Measurements from ENCODE around the gene TCF25. TPM values are rescaled to one million over a fixed set of nuclear protein-coding genes. Genes with fewer than 3 reads are reported as not detected.
"Not testable (repeated sequence)": the region's sequence is repeated elsewhere in the genome, so short reads cannot be mapped to it uniquely, and the experiment has no call there.

TCF25 gene
- total RNA-seq: 155 and 178 TPM in 2 replicates

- DNase-seq (ENCODE audit: low read depth): peak; percentile 49
Measured at GRCh38 chr16:89873109-89873971, at the start of gene TCF25. TCF25 (plus strand) TSS chr16:89873592; CDS start chr16:89873668, 76 bp downstream.

DNA sequence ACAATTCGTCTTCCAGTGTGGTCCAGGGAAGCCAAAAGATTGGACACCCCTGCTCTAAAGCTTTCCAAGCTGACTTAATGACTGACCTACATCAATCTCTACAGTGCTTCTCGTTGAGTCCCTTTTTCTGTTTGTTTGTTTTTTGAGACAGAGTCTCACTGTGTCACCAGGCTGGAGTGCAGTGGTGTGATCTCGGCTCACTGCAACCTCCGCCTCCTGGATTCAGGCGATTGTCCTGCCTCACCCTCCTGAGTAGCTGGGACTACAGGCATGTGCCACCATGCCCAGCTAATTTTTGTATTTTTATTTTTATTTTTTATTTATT, 49.6 kb upstream of the TCF25 start:
- not testable (repeated sequence) for DNase-seq (ENCODE audit: low read depth)

DNA sequence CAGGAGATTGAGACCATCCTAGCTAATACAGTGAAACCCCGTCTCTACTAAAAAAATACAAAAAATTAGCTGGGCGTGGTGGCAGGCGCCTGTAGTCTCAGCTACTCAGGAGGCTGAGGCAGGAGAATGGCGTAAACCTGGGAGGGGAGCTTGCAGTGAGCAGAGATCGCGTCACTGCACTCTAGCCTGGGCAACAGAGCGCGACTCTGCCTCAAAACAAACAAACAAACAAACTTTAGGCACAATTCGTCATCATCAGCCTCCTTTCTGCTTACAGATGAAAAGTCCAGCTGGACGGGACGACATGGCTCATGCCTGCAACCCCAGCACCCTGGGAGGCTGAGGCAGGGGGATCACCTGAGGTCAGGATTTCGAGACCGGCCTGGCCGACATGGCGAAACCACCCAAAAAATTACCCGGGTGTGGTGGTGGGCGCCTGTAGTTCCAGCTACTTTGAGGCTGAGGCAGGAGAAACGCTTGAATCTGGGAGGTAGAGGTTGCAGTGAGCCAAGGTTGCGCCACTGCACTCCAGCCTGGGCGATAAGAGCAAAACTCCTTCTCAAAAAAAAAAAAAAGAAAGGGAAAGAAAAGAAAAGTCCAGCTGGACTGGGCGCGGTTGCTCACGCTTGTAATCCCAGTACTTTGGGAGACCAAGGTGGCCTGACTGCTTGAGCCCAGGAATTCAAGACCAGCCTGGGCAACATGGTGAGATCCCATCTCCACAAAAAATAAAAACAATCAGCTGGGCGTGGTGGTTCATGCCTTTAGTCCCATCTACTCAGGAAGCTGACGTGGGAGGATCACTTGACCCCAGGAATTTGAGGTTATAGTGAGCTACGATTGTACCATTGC, 46.6 kb upstream of the TCF25 start:
- DNase-seq (ENCODE audit: low read depth): no peak

DNA sequence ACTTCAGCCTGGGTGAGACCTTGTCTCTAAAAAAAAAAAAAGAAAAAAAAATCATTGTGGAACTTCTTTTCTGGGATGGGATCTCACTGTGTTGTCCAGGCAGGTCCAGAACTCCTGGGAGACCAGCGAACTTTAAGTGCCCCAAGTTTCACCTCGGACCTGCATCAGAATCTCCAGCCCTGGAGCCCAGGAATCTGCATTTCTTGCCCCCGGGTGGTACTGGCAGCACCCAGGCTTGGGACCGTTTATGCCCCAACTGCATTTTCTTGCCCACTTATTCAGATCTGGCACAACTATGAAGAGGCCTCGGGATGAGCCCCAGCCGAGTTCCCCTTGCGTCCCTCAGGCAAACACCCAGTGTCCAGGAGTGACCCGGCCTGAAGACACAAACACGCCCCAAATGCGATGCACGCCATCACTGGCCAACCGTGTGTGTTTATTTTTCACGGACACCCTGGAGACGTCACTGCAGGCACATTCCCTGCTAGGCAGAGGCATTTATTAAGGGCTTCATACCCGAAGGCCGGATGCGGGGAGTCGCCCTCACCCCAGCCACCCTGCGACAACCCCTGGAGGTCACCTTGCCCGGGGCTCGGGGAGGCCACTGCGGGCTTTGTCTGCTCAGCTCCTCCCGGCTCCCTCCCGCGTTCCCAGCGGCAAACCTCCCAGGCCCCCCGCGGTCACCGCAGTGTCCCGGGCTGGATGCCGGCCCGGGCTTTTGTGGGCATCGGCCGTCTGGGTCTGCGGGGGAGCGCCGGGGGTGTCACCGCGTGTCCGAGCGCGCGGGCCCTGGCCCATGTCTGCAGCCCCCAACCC, 45.8 kb upstream of the TCF25 start:
- peak; percentile 52 for DNase-seq (ENCODE audit: low read depth)

DNA sequence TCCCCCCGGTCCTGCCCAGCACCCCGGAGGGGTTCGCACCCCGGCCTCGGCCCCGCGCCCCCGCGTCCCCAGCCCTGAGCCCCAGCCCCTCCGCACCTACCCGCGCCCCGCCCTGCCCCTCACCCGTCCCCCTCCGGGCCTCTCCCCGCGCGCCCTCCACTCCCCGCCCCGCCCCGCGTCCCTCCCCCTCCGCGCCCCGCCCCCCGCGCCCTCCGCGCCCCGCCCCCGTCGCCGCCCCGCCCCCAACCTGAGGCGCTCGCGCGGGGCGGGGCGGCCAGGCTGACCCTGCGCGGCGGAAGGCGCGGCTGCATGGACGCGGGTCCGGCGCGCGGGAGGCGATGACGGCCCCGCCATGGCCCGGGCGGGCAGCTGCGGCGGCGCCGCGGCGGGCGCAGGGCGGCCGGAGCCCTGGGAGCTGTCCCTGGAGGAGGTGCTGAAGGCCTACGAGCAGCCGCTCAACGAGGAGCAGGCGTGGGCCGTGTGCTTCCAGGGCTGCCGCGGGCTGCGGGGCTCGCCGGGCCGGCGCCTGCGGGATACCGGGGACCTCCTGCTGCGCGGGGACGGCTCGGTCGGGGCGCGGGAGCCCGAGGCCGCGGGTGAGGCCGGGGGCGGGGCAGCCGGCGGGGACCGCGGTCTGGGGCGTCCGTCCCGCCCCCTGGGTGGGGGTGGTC, 45.1 kb upstream of the TCF25 start, which contains the start of gene SPIRE2:
Gene SPIRE2 (plus strand): TSS at position 277 of the 671 bp plus-strand sequence. CDS start 76 bp downstream, at position 353.
- DNase-seq (ENCODE audit: low read depth): peak; percentile 37

- no peak for DNase-seq (ENCODE audit: low read depth)
Measured at GRCh38 chr16:89828870-89829629, 44.3 kb upstream of the TCF25 start.

- no peak for DNase-seq (ENCODE audit: low read depth)
Measured at GRCh38 chr16:89829630-89830437, 43.6 kb upstream of the TCF25 start.

DNA sequence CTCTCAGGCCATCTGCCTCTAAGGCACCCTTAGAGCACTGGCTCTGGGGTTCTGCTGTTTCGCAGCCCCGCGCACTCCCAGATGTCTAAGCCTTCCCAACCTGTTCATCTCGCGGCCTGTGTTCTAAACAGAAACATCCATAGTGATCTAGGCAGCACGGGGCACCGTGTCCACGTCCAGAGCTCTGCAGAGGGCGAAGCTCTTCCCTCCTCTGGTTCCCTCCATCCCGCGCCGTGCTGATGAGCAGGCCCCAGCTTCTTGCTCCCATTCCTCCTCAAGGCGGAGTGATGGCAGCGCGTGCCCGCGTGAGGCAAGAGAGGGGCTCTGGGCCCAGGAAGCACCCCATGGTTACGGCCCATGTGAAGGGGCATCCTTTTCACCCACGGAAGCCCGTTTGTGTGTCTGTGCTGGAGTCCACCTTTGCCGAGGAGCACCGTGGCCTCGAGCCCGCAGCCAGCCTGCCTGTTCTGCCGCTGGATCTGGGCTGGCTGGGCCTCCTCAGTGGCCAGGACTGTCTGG, 41.5 kb upstream of the TCF25 start:
- DNase-seq (ENCODE audit: low read depth): no peak

- DNase-seq (ENCODE audit: low read depth): not testable (repeated sequence)
Measured at GRCh38 chr16:89833664-89834363, 39.6 kb upstream of the TCF25 start.

DNA sequence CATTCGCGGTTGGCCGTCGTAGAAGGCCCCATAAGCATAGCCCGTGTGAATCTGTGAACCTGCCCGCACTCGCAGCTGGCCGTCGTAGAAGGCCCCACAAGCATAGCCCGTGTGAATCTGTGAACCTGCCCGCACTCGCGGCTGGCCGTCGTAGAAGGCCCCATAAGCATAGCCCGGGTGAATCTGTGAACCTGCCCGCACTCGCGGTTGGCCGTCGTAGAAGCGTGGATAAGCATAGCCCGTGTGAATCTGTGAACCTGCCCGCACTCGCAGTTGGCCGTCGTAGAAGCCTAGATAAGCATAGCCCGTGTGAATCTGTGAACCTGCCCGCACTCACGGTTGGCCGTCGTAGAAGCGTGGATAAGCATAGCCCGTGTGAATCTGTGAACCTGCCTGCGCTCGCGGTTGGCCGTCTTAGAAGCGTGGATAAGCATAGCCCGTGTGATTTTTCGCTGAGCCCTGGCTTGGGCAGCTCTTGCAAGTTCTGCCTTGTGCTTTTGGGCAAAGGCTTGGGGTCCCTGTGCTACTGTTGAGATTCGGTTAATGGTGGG, 38.5 kb upstream of the TCF25 start:
- not testable (repeated sequence) for DNase-seq (ENCODE audit: low read depth)

GRCh38 chr16:89836484-89836883, 36.9 kb upstream of the TCF25 start:
- DNase-seq (ENCODE audit: low read depth): not testable (repeated sequence)

GRCh38 chr16:89837014-89837546, 36.3 kb upstream of the TCF25 start:
- DNase-seq (ENCODE audit: low read depth): no peak

DNA sequence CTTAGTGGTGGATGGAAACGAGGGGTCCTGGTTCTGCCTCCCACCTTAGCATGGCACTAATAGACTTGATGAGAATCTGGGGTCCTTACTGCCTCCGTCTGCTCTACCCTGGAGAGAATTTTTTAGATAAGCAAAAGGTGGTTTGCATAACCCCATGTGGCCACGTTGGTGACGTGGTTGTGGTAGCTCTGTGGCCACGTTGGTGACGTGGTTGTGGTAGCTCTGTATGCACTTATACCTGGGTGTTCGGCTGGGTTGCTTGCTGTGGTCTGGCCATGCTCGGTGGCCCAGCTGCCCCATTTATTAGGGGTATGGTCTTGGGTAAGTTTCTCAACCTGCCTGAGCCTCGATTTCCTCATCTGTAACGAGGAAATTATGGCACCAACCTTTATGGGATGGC, 32.1 kb upstream of the TCF25 start:
- no peak for DNase-seq (ENCODE audit: low read depth)

DNA sequence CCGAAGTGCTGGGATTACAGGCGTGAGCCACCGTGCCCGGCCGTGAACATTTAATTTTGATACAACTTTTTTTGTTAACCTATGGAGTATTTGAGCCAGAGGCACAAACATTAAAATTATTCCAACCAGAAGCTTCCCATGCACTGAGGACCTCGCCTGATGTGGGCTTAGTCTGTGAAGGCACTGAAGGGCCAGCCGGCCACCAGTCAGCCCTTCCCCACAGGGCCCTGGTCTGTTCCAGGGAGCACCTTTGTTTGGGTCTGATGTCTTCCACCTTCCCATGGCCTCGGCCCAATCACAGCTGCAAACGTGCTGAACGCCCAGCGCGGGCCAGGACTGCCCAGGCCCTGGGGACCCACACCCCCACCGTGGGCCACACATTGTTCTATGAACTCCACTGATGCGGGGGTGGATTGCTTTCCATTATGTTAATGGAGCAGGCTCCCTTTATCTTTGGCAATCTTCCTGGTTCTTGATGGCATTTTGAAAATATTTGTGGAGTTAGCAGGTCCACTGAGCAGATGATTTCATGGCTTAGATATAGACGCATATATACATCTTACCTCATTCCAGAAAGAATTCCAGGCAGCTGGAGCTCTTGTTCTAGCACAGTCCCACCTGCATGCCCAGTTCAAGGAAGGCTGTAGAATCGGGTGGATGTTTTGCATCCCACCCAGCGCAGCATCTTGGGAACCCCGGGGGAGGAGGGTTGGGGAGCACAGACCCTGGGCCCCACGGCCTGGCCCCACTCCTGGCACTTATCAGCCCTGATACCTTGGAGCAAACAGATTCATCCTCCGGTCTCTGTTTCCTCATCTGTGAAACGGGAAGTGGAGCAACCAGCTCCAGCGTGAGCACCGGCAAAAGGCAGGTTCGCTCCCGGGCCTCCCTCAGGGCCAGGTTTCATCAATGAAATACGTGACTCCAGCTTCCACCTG, 30.7 kb upstream of the TCF25 start:
- peak; percentile 63 for DNase-seq (ENCODE audit: low read depth)

DNA sequence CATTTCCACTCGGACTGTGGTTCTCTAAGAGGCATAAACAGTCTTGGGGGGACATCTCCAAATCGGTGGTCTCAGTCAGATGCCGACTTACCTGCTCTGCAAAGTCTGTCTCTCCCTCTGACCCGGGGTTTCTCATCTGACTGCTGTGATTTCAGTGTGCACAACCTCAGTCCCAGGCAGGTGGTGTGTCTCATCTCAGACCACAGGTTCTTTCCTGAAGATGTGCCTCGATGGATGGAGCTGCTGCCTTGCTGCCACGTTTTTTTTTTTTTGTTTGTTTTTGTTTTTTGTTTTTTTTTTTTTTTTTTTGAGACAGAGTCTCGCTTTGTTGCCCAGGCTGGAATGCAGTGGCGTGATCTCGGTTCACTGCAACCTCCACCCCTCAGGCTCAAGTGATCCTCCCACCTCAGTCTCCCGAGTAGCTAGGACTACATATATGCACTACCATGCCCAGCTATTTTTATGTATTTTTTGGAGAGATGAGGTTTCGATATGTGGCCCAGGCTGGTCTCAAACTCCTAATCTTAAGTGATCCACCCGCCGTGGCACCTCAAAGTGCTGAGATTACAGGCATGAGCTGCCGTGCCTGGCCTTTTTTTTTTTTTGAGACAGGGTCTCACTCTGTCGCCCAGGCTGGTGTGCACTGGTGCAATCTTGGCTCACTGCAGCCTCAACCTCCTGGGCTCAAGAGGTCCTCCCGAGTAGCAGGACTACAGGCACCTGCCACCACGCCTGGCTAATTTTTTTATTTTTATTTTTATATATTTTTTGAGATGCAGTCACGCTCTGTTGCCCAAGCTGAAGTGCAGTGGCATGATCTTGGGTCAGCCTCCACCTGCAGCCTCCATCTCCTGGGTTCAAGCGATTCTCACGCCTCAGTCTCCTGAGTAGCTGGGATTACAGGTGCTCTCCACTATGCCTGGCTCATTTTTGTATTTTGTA, 29.7 kb upstream of the TCF25 start:
- no peak for DNase-seq (ENCODE audit: low read depth)
